Activated CD4-positive, alpha-beta T cell treated with anti-CD3 and anti-CD28 coated beads, Interleukin-2, Interleukin-4, amounts not matched to agents 100 ng/mL and 50 ng/mL, durations not matched to agents 16 hours and 8 hours (primary cell): ENCODE data around the gene ZBTB47.

Source experiments
- DNase-seq: peaks from one replicate; pipeline ENCODE4 v3.0.0-alpha.2; 2020; ENCODE audit warnings: low spot score

The ZBTB47 gene

GRCh38 chr3:42699511-42699971 lies 46.0 kb downstream of the ZBTB47 start:
- no peak for DNase-seq

GRCh38 chr3:42700366-42701288 lies 47.1 kb downstream of the ZBTB47 start:
- no peak for DNase-seq

GRCh38 chr3:42701371-42702065 lies 48.0 kb downstream of the ZBTB47 start:
- DNase-seq: peak; percentile 29

GRCh38 chr3:42702066-42702951 lies 48.8 kb downstream of the ZBTB47 start, which contains the start of gene HHATL:
TSS of gene HHATL (minus strand) at chr3:42702798. CDS start at chr3:42700826, 1,972 bp downstream.
- no peak for DNase-seq

GRCh38 chr3:42702982-42703694 lies 49.6 kb downstream of the ZBTB47 start:
- DNase-seq: no peak

- DNase-seq: no peak
These were observed 50.2 kb downstream of the ZBTB47 start for GRCh38 chr3:42703695-42704025.

GRCh38 chr3:42704136-42704841 lies 50.8 kb downstream of the ZBTB47 start:
- DNase-seq: no peak

GRCh38 chr3:42705058-42705767 lies 51.7 kb downstream of the ZBTB47 start:
- no peak for DNase-seq

- no peak for DNase-seq
These were observed 52.6 kb downstream of the ZBTB47 start for GRCh38 chr3:42705962-42706585.

GRCh38 chr3:42706721-42707619 lies 53.5 kb downstream of the ZBTB47 start:
- no peak for DNase-seq

- no peak for DNase-seq
These were observed 54.3 kb downstream of the ZBTB47 start for GRCh38 chr3:42707620-42708355.

- DNase-seq: no peak
These were observed 55.2 kb downstream of the ZBTB47 start for GRCh38 chr3:42708611-42709151.

- no peak for DNase-seq
These were observed 56.1 kb downstream of the ZBTB47 start for GRCh38 chr3:42709621-42710020.

GRCh38 chr3:42710323-42711021 lies 57.0 kb downstream of the ZBTB47 start:
- no peak for DNase-seq

- no peak for DNase-seq
These were observed 58.2 kb downstream of the ZBTB47 start for GRCh38 chr3:42711491-42712343.

GRCh38 chr3:42712344-42712648 lies 58.8 kb downstream of the ZBTB47 start:
- DNase-seq: no peak
